ENCODE measurements around the gene ABI2. TPM values are rescaled to one million over a fixed set of nuclear protein-coding genes. Genes with fewer than 3 reads are reported as not detected.

Gene ABI2
- 10 to 100 TPM; 10.1 to 28.4 (median 22.0) TPM for total RNA-seq

- Histone ChIP-seq H3K9me3 (no peaks in the 10 kb centered on the region), H3K27me3 (no peaks in the 10 kb centered on the region), H3K27ac (peak within 1 kb of the TSS; percentile 83), H3K4me1 (peaks cover 17% of the 10 kb centered on the region), H3K4me3 (peak within 1 kb of the TSS; percentile 99), H3K36me3 (no peaks in the 10 kb centered on the region)
- WGBS: under 1% methylated on average over 74 of the region's 98 CpGs
- TF ChIP-seq CTCF (IDR thresholded peaks at IDR 0.05): no peak
- TF ChIP-seq POLR2AphosphoS5 (IDR thresholded peaks at IDR 0.05): peak in 1 of 3 donors; percentile 5
- peak; percentile 85 to 87 for DNase-seq (ENCODE audit: low spot score in 2 of 2)
These were observed at the start of gene ABI2 for GRCh38 chr2:203327901-203328759. ABI2 (plus strand) TSS chr2:203328394; CDS start chr2:203328515, 121 bp downstream.

- Histone ChIP-seq H3K27ac (no peak overlapping the region), H3K4me1 (no peaks in the 10 kb centered on the region), H3K4me3 (no peak overlapping the region), H3K36me3 (peaks cover 77% of the 10 kb centered on the region), H3K27me3 (no peaks in the 10 kb centered on the region), H3K9me3 (no peaks in the 10 kb centered on the region)
- TF ChIP-seq CTCF (IDR thresholded peaks at IDR 0.05) (no peak), EP300 (IDR thresholded peaks at IDR 0.05) (no peak), POLR2A (IDR thresholded peaks at IDR 0.05) (no peak), POLR2AphosphoS5 (IDR thresholded peaks at IDR 0.05) (no peak)
- DNase-seq (ENCODE audit: low spot score in 2 of 2): no peak
These were observed 48.9 kb upstream of the ABI2 start for GRCh38 chr2:203279288-203279687.

DNA sequence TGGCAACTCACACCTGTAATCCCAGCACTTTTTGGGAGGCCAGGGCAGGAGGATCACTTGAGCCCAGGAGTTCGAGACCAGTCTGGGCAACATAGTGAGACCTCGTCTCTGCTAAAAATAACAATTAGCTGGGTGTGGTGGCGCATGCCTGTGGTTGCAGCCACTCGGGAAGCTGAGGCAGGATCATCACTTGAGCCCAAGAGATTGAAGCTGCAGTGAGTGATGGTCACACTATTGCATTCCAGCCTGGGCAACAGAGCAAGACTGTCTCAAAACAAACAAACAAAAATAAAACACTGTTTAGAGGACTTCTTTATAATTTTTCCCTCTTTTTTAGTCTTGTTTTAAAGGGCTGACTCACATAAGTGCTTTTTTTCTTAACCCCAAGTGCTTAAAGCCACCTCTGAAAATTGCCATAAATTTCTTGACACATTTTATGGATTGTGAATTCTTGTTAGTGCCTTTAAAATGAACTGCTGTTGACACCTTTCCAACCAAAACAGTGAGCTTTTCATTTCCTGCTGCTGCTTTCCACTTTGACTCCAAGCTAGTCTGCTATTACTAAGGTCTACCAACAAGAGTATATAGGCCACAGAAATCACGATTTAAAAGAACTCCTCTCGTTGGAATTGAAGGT is 47.6 kb upstream of the ABI2 start:
- 79% methylated on average over 6 of the region's 6 CpGs for WGBS
- no peak overlapping the region for H3K27ac ChIP-seq
- no peak overlapping the region for H3K4me3 ChIP-seq
- H3K27me3 ChIP-seq: no peaks in the 10 kb centered on the region
- peaks cover 83% of the 10 kb centered on the region for H3K36me3 ChIP-seq
- DNase-seq (ENCODE audit: low spot score in 2 of 2): no peak
- TF ChIP-seq POLR2AphosphoS5 (IDR thresholded peaks at IDR 0.05) (no peak), POLR2A (IDR thresholded peaks at IDR 0.05) (no peak), CTCF (IDR thresholded peaks at IDR 0.05) (no peak), EP300 (IDR thresholded peaks at IDR 0.05) (no peak)
- H3K4me1 ChIP-seq: no peaks in the 10 kb centered on the region
- H3K9me3 ChIP-seq: no peaks in the 10 kb centered on the region

DNA sequence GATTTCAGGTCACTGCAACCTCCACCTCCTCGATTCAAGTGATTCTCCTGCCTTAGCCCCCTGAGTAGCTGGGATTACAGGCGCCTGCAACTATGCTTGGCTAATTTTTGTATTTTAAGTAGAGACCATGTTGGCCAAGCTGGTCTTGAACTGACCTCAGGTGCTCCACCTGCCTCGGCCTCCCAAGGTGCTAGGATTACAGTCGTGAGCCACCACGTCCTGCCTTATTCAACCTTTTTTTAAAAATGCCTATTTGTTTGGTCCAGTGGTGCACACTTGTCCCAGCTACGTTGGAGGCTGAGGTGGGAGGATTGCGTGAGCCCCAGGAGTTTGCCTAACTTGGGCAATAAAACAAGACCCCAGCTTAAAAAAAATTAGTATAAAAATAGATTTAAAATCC is 46.1 kb upstream of the ABI2 start:
- Histone ChIP-seq H3K36me3 (peaks cover 90% of the 10 kb centered on the region), H3K4me3 (no peak overlapping the region), H3K9me3 (no peaks in the 10 kb centered on the region), H3K27me3 (no peaks in the 10 kb centered on the region), H3K27ac (no peak overlapping the region), H3K4me1 (no peaks in the 10 kb centered on the region)
- TF ChIP-seq POLR2AphosphoS5 (IDR thresholded peaks at IDR 0.05) (no peak), POLR2A (IDR thresholded peaks at IDR 0.05) (no peak), EP300 (IDR thresholded peaks at IDR 0.05) (no peak), CTCF (IDR thresholded peaks at IDR 0.05) (no peak)
- 96% methylated on average over 7 of the region's 7 CpGs for WGBS
- no peak for DNase-seq (ENCODE audit: low spot score in 2 of 2)

- Histone ChIP-seq H3K4me3 (no peak overlapping the region), H3K27ac (no peak overlapping the region), H3K36me3 (peaks cover 76% of the 10 kb centered on the region), H3K27me3 (no peaks in the 10 kb centered on the region), H3K9me3 (no peaks in the 10 kb centered on the region), H3K4me1 (no peaks in the 10 kb centered on the region)
- DNase-seq (ENCODE audit: low spot score in 2 of 2): no peak
- TF ChIP-seq POLR2AphosphoS5 (IDR thresholded peaks at IDR 0.05) (no peak), CTCF (IDR thresholded peaks at IDR 0.05) (no peak), POLR2A (IDR thresholded peaks at IDR 0.05) (no peak), EP300 (IDR thresholded peaks at IDR 0.05) (no peak)
- WGBS: 89% methylated on average over 2 of the region's 2 CpGs
These were observed 41.7 kb upstream of the ABI2 start for GRCh38 chr2:203286532-203286931.
